ENCODE data around the gene RASAL1.

RASAL1 gene

DNA sequence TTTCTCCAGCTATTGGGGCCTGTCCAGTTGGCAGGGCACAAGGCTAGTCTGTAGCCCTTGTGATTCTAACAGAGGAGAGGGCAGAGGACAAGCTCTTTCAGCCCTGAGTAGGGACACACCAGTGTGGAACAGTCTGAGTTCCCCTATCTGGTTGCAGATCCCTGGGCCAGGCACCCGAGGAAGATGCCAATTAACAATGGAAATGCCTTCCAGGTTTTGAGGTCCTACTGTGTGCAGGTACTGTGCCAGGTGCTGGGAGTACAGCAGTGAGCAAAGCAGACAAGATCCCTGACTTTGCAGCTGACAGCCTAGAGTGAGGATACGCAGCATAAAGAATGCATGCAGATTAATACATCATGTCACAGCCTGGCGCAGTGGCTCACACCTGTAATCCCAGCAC, 62.0 kb downstream of the RASAL1 start:
- Histone ChIP-seq H3K36me3 (ENCODE audit: control insufficient read depth, insufficient read depth, low read length) (no peaks in the 10 kb centered on the region), H3K4me1 (ENCODE audit: control insufficient read depth, insufficient read depth, low read length) (peaks cover 2% of the 10 kb centered on the region), H3K9ac (ENCODE audit: low read depth, low read length) (no peak overlapping the region), H3K4me3 (ENCODE audit: low read depth, low read length) (no peak overlapping the region), H3K9me3 (ENCODE audit: control insufficient read depth, insufficient read depth, low read length) (no peaks in the 10 kb centered on the region), H3K27me3 (ENCODE audit: control insufficient read depth, insufficient read depth, low read length) (peaks cover 31% of the 10 kb centered on the region)

DNA sequence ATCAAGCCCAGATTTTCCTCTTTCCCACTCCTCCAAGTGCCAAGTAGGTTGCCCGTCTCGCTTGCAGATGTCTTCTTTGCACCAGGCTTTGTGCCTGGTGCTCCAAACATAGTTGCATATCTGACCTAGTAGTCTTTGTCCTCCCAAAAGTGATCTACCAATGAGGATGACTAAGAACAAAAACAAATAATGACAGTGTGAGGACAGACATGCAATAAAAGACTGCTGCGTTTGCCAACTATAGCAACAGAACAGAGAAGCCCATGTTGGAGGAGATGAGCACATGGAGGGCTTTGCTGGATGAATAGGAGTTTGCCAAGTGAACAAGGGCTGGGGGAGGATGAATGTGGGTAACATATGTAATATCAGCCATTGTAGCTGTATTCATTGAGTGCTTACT, 63.4 kb downstream of the RASAL1 start:
- peaks cover 20% of the 10 kb centered on the region for H3K27me3 ChIP-seq (ENCODE audit: control insufficient read depth, insufficient read depth, low read length)
- no peak overlapping the region for H3K9ac ChIP-seq (ENCODE audit: low read depth, low read length)
- no peaks in the 10 kb centered on the region for H3K9me3 ChIP-seq (ENCODE audit: control insufficient read depth, insufficient read depth, low read length)
- no peaks in the 10 kb centered on the region for H3K4me1 ChIP-seq (ENCODE audit: control insufficient read depth, insufficient read depth, low read length)
- H3K4me3 ChIP-seq (ENCODE audit: low read depth, low read length) = no peak overlapping the region
- H3K36me3 ChIP-seq (ENCODE audit: control insufficient read depth, insufficient read depth, low read length) = no peaks in the 10 kb centered on the region

DNA sequence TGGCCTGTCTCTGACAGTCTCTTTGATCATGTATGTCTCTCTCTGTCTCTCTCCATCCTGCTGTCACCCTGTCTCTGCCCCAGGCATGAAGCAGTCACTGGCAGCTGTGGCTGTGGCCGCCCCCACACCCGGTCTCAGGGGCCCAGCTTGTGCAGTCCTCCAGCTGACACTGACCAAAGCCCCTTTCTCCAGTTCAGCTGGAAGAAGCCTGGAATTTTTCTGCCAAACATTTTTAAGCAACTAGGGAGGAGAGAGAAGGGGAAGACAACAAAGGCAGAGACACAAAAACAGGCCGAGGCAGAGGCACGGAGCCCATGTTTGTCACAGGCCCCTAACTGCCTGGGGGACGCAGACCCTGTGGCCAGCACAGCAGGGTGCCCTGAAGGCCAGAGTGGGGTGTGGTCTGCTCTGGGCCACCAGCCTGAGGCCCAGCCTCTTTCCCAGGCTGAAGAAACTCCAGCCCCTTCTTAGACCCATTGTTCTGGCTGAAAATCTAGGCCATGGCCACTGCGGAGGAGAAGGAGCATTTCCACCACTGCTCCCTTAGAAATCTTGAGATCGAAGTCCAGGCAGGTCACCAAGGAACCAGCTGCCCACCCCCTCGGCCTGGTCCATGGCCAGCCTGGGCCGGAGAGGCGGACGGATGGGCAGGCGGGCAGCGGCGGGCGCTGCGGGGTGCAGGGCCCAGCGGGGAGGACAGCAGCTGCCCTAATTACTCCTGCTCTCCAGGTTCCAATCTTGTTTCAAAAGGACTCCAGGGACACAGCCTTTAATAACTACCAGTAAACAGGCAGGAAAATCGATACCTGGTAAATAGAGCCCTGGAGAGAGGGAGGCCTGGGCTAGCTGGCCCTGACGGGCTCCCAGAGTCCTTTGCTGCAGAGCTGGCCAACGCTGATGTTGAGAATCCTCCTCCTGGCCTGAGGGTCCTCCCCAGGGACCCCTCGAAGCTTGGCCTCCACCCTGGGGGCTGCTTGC, 64.1 kb downstream of the RASAL1 start:
- H3K4me3 ChIP-seq (ENCODE audit: low read depth, low read length) = no peak overlapping the region
- H3K4me1 ChIP-seq (ENCODE audit: control insufficient read depth, insufficient read depth, low read length) = peaks cover 3% of the 10 kb centered on the region
- H3K9me3 ChIP-seq (ENCODE audit: control insufficient read depth, insufficient read depth, low read length) = no peaks in the 10 kb centered on the region
- H3K9ac ChIP-seq (ENCODE audit: low read depth, low read length) = no peak overlapping the region
- no peaks in the 10 kb centered on the region for H3K36me3 ChIP-seq (ENCODE audit: control insufficient read depth, insufficient read depth, low read length)
- peaks cover 13% of the 10 kb centered on the region for H3K27me3 ChIP-seq (ENCODE audit: control insufficient read depth, insufficient read depth, low read length)

DNA sequence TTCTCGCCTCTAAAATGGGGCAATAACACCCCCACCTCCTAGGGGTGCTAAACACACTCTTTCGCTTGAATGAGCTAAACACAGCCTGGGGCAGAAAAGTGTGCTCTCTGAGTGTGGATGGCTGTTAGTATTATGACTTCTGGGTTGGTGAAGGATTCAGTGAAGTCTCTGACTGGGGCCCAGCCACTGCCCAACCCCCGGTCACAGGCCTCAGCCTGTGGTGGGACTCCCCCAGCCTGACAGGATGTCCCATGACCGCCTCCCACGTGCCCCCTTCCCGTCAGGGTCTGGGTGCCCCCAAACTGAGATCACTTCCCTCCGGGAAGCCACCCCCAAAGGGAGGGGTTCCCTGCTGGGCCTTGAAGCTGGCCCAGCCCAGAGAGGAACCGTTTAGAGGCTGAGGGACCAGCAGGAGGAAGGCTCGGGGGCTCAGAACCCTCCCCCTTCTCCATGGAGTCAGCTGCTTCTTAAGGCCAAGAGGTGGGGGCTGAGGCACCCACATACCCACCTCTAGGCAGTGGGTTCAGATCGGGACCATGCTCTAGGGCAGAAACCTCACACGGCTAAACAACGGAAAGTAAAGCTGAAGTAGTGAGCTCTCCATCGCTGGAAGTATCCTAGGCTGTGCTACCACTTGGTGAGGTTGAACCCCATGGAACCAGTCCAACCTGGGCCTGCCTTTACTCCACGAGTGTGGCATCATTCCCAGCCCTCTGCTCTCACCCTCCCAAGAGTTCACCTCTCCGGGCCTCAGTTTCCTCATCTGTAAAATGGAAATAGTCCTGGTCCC, 65.2 kb downstream of the RASAL1 start:
- Histone ChIP-seq H3K36me3 (ENCODE audit: control insufficient read depth, insufficient read depth, low read length) (no peaks in the 10 kb centered on the region), H3K9me3 (ENCODE audit: control insufficient read depth, insufficient read depth, low read length) (no peaks in the 10 kb centered on the region), H3K4me3 (ENCODE audit: low read depth, low read length) (no peak overlapping the region), H3K27me3 (ENCODE audit: control insufficient read depth, insufficient read depth, low read length) (peaks cover 5% of the 10 kb centered on the region), H3K9ac (ENCODE audit: low read depth, low read length) (no peak overlapping the region), H3K4me1 (ENCODE audit: control insufficient read depth, insufficient read depth, low read length) (peaks cover 3% of the 10 kb centered on the region)

DNA sequence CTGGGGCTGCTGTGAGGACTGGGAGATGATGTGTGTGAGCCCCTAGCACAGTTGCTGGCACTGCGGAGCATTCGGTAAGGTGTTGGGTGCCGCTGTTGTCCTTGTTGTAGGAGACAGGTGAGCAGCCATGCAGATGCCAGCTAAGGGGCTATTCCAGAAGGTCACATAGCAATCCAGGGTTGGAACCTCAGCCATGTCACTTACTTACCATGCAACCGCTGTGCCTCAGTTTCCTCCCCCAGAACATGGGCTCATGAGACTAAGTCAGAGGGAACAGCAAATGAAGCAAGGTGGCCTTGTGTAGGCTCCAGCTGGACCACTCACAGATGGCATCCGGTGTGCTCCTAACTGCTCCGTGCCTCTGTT, 65.8 kb downstream of the RASAL1 start:
- Histone ChIP-seq H3K9me3 (ENCODE audit: control insufficient read depth, insufficient read depth, low read length) (no peaks in the 10 kb centered on the region), H3K36me3 (ENCODE audit: control insufficient read depth, insufficient read depth, low read length) (no peaks in the 10 kb centered on the region), H3K9ac (ENCODE audit: low read depth, low read length) (no peak overlapping the region), H3K4me1 (ENCODE audit: control insufficient read depth, insufficient read depth, low read length) (peaks cover 4% of the 10 kb centered on the region), H3K4me3 (ENCODE audit: low read depth, low read length) (no peak overlapping the region), H3K27me3 (ENCODE audit: control insufficient read depth, insufficient read depth, low read length) (peaks cover 2% of the 10 kb centered on the region)

DNA sequence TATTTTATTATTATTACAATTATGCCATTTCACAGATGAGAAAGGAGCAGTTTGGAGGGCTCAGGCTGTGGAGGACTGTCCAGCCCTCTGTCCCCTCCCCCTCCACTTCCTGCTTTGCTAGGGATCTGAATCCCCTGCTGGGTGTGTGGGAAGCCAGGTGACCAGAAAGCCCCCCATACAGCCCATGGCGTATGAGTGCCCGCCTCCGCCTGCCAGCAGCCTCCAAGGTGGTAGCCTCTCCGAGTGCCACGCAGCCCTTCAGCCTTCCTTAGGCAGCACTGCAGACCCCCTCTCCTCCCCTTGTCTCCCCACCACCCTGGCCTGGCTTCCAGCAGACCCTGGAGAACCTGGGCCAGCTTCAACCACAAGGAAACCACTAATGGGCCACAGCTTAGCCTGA, 66.4 kb downstream of the RASAL1 start:
- Histone ChIP-seq H3K9me3 (ENCODE audit: control insufficient read depth, insufficient read depth, low read length) (no peaks in the 10 kb centered on the region), H3K36me3 (ENCODE audit: control insufficient read depth, insufficient read depth, low read length) (no peaks in the 10 kb centered on the region), H3K9ac (ENCODE audit: low read depth, low read length) (no peak overlapping the region), H3K27me3 (ENCODE audit: control insufficient read depth, insufficient read depth, low read length) (peaks cover 4% of the 10 kb centered on the region), H3K4me1 (ENCODE audit: control insufficient read depth, insufficient read depth, low read length) (peaks cover 5% of the 10 kb centered on the region), H3K4me3 (ENCODE audit: low read depth, low read length) (no peak overlapping the region)

DNA sequence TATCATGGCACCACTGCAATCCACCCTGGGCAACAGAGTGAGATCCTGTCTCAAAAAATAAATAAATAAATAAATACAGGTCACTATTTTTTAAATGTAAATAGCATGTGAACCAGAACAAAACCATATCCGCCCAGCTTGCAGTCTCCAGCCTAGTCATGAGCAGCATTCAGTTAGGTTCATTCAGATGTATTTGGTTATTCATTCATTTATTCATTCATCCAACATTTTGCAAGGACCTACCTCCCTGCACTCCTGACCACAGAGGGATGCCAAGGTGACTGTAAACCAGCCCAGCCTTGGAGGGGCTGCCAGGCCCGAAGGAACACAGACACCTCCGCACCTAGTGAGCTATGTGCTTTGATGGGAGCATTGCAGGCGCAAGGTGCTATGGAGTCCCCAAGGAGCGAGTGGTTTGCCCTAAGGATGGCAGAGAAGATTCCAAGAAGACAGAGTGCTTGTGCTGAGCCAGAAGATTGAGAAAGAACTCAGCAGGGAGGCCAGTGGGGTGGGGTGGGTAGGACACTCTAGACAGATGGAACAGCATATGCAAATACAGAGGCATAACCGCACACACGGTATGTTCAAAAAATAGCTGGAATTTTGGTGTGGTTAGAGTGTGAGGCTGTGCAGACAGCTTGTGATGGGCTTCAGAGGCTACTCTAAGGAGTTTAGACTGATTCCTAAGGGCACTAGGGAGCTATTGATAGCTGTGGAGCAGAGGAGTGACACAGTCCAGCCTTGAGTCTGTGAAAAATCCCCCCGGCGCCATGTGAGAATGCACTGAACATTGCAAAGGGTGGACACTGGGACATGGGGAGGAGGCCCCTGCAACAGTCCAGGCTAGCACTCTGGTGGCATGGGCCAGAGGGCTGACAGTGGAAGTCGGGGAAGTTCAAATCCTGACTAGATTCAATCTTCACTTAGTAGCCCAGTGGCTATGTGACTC, 67.3 kb downstream of the RASAL1 start:
- Histone ChIP-seq H3K36me3 (ENCODE audit: control insufficient read depth, insufficient read depth, low read length) (no peaks in the 10 kb centered on the region), H3K4me3 (ENCODE audit: low read depth, low read length) (no peak overlapping the region), H3K27me3 (ENCODE audit: control insufficient read depth, insufficient read depth, low read length) (peaks cover 7% of the 10 kb centered on the region), H3K9ac (ENCODE audit: low read depth, low read length) (no peak overlapping the region), H3K9me3 (ENCODE audit: control insufficient read depth, insufficient read depth, low read length) (no peaks in the 10 kb centered on the region), H3K4me1 (ENCODE audit: control insufficient read depth, insufficient read depth, low read length) (peaks cover 5% of the 10 kb centered on the region)

DNA sequence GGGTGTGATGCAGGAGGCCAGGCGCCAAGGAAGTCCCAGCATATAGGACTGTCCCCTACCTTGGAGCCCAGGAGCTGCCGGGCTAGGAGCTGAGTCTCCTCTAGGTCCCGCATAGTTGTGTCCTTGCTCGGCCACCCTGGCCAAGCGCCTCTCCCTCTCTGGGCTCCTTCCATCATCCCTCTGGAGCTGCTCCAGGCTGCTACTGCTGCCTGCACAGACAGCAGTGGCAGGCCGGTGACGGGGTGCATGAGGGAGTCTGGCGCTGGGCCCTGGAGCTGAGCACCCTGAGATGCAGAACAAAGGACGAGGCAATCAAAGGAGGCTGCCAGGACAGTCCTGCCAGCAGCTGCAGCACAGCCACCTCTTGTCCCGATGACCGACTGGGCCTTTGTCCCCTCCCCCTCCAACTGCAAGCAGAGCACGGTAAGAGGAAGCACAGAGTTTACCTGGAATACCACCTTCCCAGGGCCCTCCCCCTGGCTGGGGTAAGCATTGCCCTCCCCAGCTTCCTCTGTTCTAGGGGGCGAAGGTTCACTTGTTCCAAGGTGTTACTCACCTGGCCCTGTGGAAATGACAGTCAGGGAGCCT, 68.7 kb downstream of the RASAL1 start:
- Histone ChIP-seq H3K27me3 (ENCODE audit: control insufficient read depth, insufficient read depth, low read length) (peaks cover 6% of the 10 kb centered on the region), H3K4me1 (ENCODE audit: control insufficient read depth, insufficient read depth, low read length) (peaks cover 5% of the 10 kb centered on the region), H3K9me3 (ENCODE audit: control insufficient read depth, insufficient read depth, low read length) (no peaks in the 10 kb centered on the region), H3K4me3 (ENCODE audit: low read depth, low read length) (no peak overlapping the region), H3K36me3 (ENCODE audit: control insufficient read depth, insufficient read depth, low read length) (no peaks in the 10 kb centered on the region), H3K9ac (ENCODE audit: low read depth, low read length) (no peak overlapping the region)

DNA sequence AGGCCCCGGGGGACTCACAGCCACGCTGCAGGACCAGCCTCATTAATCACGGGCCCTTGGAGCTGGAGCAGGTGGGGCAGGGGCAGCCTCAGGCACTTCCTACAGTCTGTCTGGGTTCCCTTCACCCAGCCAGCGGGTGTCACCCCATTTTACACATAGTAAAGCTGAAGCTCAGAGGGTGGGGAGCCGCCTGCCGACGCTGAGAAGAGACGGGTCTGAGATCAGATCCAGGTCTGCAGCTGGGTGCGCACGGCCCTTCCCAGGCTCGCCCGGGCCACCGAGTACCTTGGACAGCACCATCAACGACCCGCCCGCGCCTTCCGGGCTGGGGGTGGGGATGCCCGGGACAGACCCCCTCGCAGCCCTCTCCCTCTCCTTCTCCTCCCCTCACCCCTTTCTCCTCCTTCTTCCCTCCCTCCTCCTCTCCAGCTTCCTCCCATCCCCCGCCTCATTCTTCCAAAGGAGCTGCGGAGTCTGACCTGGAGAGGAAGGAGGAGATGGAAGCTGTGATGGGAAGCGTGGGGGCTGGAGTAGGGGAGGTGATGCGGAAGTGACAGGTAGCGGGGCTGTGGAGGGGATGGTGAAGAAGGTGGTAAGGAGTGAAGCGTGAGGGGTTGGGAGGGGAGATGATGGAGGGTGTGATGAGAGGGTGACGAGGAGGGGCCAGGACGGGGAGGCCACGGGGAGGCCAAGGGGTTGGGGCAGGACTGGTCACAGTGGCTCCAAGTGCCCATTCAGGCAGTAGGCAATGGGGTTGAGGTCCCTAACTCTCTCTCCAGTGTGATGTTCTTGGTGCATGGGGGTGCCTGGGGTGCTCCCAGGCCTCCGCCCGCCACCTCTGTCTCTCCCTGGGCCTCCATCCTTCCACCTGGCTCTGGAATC, 70.2 kb downstream of the RASAL1 start:
- Histone ChIP-seq H3K27me3 (ENCODE audit: control insufficient read depth, insufficient read depth, low read length) (peaks cover 9% of the 10 kb centered on the region), H3K36me3 (ENCODE audit: control insufficient read depth, insufficient read depth, low read length) (no peaks in the 10 kb centered on the region), H3K4me3 (ENCODE audit: low read depth, low read length) (peak overlapping the region; percentile 48), H3K9ac (ENCODE audit: low read depth, low read length) (no peak overlapping the region), H3K4me1 (ENCODE audit: control insufficient read depth, insufficient read depth, low read length) (peaks cover 5% of the 10 kb centered on the region), H3K9me3 (ENCODE audit: control insufficient read depth, insufficient read depth, low read length) (no peaks in the 10 kb centered on the region)

DNA sequence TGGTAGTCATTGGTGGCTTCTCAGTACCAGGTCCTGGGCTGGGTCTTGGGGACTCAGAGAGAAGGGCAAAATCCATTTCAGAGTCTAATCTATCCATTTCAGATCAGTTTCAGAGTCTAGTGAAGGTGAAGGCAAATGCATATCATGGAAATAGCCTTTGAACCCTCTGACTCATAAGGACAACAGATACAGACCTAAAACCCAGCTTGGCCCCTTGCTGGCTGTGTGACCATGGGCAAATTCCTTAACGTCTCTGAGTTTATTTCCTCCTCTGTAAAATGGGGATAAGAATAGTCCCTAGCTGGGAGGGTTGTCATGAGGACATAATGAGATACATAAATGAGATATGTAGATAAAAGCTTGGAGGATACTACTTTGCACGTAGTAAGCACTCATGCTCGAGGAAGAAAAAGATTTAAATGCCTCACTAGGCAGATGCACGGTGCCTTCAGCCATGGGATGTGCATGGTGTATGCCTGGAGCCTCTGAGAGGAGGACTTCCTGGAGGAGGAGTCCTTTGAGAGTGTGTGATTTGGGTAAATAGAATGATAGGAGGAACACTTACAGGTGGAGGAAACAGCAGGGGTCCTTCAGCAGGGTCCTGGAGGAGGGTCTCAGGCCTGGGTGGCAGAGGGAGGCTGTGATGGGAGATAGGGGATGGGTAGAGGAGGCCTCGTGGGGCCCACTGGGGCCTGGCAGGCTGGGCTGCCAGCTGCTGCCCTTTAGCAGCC, 71.0 kb downstream of the RASAL1 start:
- Histone ChIP-seq H3K4me3 (ENCODE audit: low read depth, low read length) (no peak overlapping the region), H3K27me3 (ENCODE audit: control insufficient read depth, insufficient read depth, low read length) (peaks cover 15% of the 10 kb centered on the region), H3K36me3 (ENCODE audit: control insufficient read depth, insufficient read depth, low read length) (no peaks in the 10 kb centered on the region), H3K9ac (ENCODE audit: low read depth, low read length) (no peak overlapping the region), H3K9me3 (ENCODE audit: control insufficient read depth, insufficient read depth, low read length) (no peaks in the 10 kb centered on the region), H3K4me1 (ENCODE audit: control insufficient read depth, insufficient read depth, low read length) (peaks cover 5% of the 10 kb centered on the region)

Data from iPS-15b (cell line).